GM18517 (cell line): ENCODE data around the gene WASL.

ENCODE experiments used
- ATAC-seq: cut with Tn5 transposase; IDR thresholded peaks from one replicate; pipeline ENCODE4 v1.9.1; 2021; ENCODE audit warnings: mild to moderate bottlenecking, moderate library complexity; ENCODE audit not compliant: unreplicated experiment

The WASL gene

DNA sequence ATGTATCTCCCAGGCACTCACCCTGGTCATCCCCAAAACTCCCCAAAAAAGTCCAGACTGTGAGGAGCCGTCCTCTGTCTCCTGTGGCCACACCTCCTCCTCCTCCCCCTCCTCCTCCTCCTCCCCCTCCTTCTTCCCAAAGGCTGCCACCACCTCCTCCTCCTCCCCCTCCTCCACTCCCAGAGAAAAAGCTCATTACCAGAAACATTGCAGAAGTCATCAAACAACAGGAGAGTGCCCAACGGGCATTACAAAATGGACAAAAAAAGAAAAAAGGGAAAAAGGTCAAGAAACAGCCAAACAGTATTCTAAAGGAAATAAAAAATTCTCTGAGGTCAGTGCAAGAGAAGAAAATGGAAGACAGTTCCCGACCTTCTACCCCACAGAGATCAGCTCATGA lies 86.0 kb downstream of the WASL start:
- no peak for ATAC-seq

DNA sequence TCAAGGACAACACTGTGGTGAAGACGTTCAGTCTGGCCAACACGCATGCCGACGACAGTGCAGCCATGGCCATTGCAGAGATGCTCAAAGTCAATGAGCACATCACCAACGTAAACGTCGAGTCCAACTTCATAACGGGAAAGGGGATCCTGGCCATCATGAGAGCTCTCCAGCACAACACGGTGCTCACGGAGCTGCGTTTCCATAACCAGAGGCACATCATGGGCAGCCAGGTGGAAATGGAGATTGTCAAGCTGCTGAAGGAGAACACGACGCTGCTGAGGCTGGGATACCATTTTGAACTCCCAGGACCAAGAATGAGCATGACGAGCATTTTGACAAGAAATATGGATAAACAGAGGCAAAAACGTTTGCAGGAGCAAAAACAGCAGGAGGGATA lies 86.5 kb downstream of the WASL start:
- no peak for ATAC-seq

DNA sequence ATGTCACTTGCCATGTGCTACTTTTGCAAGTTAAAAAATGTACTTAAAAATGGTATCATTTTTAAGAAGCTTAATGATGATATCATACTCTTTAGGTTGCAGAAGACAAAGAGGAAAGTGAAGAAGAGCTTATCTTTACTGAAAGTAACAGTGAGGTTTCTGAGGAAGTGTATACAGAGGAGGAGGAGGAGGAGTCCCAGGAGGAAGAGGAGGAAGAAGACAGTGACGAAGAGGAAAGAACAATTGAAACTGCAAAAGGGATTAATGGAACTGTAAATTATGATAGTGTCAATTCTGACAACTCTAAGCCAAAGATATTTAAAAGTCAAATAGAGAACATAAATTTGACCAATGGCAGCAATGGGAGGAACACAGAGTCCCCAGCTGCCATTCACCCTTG lies 87.0 kb downstream of the WASL start:
- no peak for ATAC-seq

DNA sequence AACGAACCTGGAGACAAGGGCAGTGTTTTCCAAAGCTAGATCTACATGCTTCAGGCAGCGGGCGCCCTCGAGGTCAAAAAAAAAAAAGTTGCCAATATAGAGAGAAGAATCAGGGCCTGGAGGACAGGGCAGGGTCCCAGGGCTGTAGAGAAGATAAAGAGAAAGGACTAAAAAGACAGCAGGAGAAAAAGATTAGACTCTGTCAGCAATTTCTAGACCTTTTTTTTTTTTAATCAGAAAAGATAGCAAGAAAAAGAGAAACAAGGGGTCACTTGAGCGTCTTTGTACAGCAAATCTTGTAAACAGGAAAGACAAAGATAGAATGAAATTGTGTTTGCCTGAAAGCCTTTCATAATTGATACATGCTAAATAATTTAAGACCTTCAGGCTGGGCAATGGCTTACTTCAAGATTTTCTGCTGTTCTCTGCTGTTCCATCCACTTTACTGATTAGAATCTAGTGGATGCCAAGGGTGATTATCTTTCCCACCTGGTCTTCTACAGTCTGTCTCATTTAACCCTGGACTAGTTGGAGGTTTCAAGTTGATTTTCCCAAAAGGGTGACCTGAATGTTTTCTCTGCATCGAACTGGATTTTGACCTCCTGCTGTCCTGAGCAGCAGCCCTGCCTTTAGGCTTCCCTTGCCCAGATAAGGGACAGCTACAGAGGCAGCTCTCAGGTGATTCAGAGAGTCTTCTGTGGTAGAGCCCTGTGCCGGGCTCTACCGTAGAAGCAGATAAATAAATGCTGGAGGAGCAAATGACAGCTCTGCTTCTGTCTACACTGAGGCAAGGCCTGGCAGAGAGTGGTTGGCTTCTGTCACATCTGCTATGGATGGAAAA lies 88.1 kb downstream of the WASL start:
- no peak for ATAC-seq

DNA sequence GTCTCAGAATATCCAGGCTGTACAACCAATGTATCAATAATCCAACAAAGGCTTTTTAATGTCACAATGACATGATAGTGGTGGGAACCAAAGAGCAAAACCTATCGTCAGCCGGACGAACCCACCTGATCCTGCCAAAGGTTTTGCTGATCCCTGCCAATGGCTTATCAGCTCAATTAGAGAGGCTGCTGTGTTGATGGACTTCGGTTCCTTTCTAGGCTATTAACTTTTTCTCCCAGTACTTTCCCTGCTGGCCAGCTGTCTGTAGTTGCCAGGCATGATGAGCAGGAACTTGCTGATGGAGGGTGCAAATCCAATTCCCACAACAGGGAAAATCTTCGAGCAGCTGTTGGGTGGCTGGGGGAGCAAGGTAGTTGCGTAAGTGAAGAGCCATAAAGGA lies 90.8 kb downstream of the WASL start:
- ATAC-seq, result no peak

DNA sequence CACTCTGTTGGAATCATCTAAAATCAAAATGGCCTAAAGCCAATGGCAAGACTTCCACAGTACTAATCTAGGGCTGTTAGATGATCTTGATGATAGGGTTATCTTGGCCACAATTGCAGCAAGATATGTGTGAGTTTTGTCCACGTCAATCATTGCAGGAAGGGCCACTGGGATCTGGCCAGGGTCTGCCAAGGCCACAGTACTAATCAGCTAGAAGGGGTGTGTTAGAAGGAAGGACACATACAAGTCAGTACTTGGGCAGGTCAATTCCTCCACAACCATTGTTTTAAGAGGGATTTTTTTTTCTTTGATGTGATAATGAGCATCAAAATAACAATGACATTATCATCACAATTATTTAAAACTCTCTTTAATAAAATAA lies 91.5 kb downstream of the WASL start:
- ATAC-seq, result no peak

DNA sequence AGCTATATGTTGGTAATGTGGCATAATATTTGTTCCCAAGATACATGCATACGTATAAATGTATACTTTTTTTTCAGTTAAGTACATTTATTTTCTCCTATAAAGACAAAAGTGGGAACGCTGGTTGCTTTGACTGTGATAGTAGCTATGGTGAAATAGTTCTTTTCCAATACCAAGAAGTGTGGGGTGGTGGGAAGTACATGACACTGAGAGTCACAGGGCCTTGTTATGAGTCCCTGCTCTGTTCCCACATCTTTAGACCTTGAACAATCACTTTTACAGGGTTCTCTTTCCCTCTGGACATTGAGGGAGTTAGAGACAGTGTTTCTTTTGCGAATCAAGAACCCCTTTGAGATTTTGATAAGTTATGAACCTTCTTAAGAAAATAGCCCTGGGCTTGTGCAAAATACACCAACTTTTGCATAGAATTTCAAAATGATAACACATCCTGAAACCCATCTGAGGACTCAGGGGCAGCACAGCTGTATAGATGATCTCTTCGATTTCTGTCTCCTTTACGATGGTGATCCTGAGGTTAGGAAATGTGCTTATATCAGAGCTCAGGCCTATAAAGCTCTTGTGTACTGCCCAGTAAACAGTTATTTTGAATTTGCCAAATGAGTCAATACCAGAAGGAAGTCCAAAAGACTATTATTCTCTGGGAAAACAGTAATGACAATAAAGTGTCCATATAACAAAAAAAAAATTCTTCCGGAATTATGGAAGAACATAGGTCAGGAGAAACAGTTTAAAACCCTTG lies 92.1 kb downstream of the WASL start:
- ATAC-seq, result no peak

DNA sequence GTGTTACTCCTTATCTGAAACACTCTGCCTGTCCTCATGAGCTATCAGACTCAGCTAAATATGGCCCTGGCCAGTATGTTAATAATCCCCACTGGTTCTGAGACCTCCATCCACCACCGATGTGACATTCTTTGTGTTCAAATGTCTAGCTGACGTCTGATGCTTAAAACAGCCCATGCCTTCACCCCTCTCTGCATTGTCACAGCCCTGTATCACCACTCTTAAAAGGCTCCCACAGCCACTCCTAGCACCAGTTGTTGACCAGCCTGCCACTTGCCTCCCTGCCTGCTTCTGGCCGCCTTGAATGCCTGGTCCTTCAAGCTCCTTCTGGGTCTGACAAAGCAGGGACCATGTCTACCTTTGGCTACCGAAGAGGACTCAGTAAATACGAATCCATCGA lies 93.2 kb downstream of the WASL start, which contains the start of gene LMOD2:
Gene LMOD2, plus strand, starts transcription at position 253 of the 400 bp plus-strand sequence. Its CDS starts 98 bp downstream, at position 351.
- no peak for ATAC-seq

DNA sequence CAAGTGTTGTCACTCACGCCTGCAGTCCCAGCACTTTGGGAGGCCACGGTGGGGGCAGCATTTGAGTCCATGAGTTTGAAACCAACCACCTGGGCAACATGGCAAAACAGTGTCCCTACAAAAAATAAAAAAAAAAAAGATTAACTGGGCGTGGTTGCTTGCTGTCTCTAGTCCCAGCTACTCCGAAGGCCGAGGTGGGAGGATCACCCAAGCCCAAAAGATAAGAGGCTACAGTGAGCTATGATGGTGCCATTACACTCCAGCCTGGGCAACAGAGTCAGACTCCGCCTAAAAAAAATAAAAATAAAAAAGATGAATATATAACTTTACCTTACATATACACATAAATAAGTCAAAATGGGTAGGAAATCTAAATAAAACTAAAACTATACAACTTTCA lies 95.6 kb downstream of the WASL start:
- ATAC-seq, result no peak

DNA sequence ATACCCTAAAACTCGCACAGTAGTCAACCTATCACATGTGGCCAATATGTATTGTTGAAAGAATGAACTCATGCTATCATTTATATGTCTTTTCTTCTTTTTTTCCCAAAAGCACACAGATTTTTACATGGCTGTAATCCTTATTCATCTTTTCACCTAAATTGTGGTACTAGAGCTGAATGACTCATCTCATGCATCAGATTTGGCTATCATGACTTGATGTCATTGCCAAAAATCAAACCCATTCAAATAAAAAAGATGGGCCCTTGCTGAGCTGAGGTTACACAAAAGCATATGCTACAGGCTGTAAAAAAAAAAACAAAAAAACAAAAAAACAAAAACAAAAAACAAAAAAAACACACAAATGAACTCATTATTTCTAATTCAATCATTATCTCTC lies 96.4 kb downstream of the WASL start:
- ATAC-seq, result no peak

DNA sequence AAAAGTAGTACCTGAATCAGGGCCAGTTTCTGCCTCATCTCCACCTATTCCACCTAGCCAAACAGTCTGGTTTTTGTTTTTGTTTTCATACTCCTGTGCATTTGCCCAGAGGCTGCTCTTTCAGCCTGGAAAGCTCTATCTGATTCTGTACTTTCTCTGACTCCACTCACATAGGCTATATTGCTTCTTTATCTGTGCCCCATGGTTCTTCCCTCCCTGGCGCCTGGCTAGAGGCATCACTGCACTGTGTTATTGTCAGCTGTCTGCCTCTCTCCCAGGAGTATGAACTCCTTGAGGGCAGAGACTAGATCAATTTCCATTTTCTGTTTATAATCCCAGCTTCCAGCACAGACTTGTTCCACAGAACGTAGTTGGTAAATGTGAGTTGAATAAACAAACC lies 98.2 kb downstream of the WASL start:
- ATAC-seq, result no peak

DNA sequence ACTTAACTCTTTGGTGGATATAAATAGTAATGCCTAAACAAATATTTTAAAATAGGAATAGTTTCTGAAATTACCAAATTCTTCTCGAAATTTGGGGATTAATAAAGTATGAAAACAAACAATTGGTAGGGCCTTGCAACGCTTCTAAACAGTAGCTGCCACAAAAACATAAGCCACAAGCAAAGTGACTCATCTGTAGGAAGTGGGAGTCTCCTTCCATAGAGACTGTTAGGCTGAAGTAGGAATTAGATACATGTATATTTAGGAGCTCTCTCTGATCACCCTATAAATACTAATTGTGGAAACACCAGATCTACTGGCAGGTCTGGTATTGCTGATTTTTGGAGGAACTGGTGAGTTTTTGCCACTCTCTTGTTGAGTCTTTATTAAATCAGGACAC lies 98.8 kb downstream of the WASL start:
- ATAC-seq, result no peak

DNA sequence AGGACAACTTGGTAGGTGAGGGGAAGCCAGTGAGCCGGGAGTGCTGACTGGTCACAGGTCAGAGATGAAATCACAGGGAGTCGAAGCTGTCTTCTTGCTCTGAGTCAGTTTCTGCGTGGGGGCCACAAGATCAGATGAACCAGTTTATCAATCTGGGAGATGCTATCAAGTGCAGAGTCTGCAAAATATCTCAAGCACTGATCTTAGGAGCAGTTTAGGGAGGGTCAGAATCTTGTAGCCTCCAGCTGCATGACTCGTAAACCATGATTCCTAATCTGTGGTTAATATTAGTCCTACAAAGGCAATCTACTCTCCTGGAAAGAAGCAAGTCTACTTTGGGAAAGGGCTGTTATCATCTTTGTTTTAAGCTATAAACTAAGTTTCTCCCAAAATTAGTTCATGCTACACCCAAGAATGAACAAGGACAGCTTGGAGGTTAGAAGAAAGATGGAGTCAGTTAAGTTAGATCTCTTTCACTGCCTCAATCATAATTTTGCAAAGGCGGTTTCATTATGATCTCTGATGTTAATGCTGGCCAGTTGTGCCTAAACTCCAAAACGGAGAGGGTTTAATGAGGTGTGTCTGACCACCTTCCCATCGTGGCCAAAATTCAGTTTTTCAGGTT lies 101.6 kb downstream of the WASL start:
- ATAC-seq, result no peak

DNA sequence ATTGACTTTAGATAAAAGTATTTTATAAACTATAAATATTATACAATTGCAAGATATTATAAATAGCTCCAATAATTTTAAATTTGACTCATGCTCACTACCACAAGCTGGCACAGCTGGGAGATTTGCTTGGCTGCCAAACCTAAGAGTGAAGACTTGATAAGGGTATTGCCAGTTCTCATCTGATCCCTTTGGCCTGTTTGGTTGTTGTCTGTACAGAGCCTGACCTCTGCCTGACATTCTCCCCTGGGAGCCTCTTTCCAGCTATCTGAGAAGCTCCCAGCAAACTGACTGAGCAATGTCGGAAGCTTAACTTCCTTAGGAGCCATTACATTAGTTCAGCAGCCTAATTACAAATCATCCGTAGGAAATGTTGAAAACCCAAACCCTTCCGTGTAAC lies 103.3 kb downstream of the WASL start:
- ATAC-seq, result no peak

DNA sequence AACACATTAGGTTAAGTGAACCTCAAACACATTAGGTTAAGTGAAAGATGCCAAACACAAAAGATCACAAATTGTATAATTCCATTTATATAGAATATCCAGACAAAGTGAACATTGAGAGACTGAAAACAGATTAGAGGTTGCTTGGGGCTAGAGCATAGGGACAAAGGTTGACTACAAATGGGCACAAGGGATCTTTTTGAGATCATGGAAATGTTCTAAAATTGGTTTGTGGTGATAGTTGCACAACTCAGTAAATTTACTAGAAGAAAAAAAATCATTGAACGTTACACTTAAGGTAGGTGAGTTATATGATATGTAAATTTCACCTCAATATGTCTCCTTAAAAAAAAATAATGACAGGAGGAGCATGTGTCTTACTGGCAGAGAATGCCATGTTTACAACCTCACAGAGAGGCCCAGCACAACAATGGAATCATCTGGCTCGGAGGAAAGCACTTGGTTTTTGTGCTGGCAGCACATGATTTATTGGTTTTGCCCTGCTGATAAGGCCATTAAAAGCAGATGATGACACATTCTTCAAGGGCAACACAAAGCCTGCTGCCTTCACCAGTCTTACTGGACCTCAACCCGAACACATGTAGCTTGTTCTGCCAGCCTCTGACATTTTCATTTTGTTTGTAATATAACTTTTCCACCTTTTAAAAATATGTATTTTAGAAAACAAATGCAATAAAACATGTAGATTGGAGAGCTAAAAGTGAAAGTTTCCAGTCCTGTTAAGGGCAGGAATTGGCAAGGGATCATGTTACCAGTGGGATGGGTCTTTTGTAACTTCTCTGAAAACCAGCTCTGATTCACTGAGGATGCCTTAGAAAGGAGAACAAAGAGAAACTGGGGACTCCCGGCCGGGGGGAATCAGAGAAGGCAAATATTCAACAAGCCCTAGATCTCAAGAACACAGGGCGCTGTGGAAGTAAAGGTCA lies 105.0 kb downstream of the WASL start:
- no peak for ATAC-seq

DNA sequence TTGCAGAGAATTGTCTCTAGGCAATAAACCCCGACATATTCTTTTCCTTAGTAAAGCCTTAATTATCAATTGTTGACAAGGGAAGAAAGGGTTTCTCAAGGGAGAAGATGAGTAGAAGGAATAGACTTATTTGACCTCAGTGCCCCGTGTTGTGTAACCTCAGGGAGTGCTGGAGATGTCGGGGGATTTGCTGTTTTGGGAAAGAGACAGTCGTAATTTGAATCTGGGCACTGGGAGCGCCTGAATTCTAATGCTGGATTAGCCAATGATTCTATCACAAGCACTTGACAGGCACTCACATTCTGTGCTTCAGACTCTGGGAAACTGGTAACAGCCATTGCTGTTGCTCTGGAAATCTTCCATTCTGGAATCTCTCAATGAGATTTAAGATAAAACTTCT lies 106.9 kb downstream of the WASL start:
- no peak for ATAC-seq

DNA sequence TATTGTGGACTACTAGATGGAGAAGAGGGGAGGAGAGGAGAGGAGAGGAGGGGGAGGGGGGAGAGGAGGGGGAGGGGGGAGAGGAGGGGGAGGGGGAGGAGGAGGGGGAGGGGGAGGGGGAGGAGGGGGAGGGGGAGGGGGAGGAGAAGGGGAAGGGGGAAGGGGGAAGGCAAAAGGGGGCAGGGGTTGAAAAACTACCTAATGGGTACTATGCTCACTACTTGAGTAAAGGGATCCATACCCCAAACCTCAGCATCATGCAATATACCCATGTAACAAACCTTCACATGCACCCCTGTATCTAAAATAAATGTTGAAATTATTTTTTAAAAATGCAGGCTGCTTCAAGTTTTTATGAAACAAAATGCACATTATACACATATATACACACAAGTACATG lies 108.2 kb downstream of the WASL start:
- ATAC-seq, result no peak

DNA sequence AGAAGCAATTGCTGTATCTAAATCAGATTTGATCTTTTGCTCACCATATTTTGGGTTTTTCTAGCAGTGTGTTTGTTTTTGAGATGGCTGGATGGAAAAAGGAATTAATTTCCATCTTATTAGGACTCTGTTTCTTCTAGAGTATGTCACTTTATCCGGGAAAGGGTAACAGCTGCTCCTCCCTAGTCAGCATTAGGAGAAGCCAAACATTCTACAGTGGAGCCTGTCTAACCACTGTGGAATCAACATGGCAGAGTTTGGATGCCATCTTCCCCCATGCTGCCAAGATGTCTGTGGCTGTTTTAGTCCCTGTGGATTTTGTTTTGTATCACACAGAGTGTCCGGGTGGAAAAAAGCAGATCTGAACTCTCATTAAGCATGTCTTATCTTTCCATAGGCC lies 109.2 kb downstream of the WASL start:
- no peak for ATAC-seq

DNA sequence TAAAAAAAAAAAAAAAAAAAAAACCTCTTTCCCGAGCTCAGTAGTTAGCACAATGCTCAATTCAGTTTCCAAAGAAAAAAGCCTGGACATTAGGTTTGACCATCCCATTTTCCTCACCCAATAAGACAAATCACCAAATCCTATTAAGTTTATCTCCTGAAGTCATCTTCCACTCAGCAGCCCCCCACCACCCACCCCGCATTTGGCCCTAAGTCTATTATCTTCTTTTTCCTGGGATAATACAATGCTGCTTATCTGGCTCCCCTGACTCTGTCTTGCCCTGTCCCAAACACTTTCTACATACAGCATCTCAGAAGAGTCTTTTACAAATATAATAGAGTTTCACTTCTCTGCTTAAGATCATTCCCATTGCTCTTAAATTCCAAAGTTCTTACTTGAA lies 110.9 kb downstream of the WASL start:
- no peak for ATAC-seq

DNA sequence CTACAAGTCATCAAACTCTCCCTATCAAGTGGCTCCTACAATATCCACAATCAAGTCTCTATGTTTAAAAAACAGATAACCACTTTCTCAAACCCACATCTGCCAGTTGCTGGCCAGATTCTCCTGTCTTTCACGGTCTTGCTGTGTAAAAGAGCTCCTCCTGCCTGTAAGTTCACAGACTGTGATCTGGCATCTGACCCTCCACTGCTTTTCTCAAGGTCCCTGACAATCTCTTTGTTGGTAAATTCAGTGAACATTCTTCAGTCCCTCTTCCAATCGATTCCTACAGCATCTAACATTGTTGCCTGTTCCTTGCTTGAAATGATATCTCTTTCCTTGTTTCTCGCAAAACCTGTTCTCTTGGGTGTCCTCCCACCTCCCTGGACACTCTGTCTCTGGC lies 111.6 kb downstream of the WASL start:
- ATAC-seq, result no peak
